Measurements from ENCODE around the gene HCN1. TPM values are rescaled to one million over a fixed set of nuclear protein-coding genes. Genes with fewer than 3 reads are reported as not detected.
"Not testable (repeated sequence)": the region's sequence is repeated elsewhere in the genome, so short reads cannot be mapped to it uniquely, and the experiment has no call there.

Gene HCN1
- total RNA-seq, 3 donors from 2014 or later: not detected

- Mint-ChIP-seq H3K27me3 (ENCODE audit: low read depth) (no peaks in the 10 kb centered on the region), H3K36me3 (ENCODE audit: insufficient read depth) (no peaks in the 10 kb centered on the region), H3K4me3 (no peak overlapping the region), H3K9me3 (peaks cover 15% of the 10 kb centered on the region), H3K4me1 (ENCODE audit: low read depth) (no peaks in the 10 kb centered on the region)
- DNase-seq (no peak), ATAC-seq (no peak)
Observed at GRCh38 chr5:45672271-45672670, 23.9 kb downstream of the HCN1 start.

GRCh38 chr5:45648744-45649143, 47.4 kb downstream of the HCN1 start:
- DNase-seq (no peak), ATAC-seq (no peak)
- peaks cover 26% of the 10 kb centered on the region for H3K9me3 Mint-ChIP-seq
- no peaks in the 10 kb centered on the region for H3K27me3 Mint-ChIP-seq (ENCODE audit: low read depth)
- no peaks in the 10 kb centered on the region for H3K36me3 Mint-ChIP-seq (ENCODE audit: insufficient read depth)
- H3K4me3 Mint-ChIP-seq: no peak overlapping the region
- no peaks in the 10 kb centered on the region for H3K4me1 Mint-ChIP-seq (ENCODE audit: low read depth)

- H3K4me3 Mint-ChIP-seq: no peak overlapping the region
- DNase-seq: no peak
- no peaks in the 10 kb centered on the region for H3K27me3 Mint-ChIP-seq (ENCODE audit: low read depth)
- H3K9me3 Mint-ChIP-seq: peaks cover 19% of the 10 kb centered on the region
- no peak for ATAC-seq
- H3K4me1 Mint-ChIP-seq (ENCODE audit: low read depth): no peaks in the 10 kb centered on the region
- H3K36me3 Mint-ChIP-seq (ENCODE audit: insufficient read depth): no peaks in the 10 kb centered on the region
Observed at GRCh38 chr5:45643056-45643455, 53.1 kb downstream of the HCN1 start.

- peaks cover 20% of the 10 kb centered on the region for H3K9me3 Mint-ChIP-seq
- no peaks in the 10 kb centered on the region for H3K4me1 Mint-ChIP-seq (ENCODE audit: low read depth)
- ATAC-seq (no peak), DNase-seq (no peak)
- no peaks in the 10 kb centered on the region for H3K36me3 Mint-ChIP-seq (ENCODE audit: insufficient read depth)
- no peaks in the 10 kb centered on the region for H3K27me3 Mint-ChIP-seq (ENCODE audit: low read depth)
- H3K4me3 Mint-ChIP-seq: no peak overlapping the region
Observed at GRCh38 chr5:45642370-45642769, 53.8 kb downstream of the HCN1 start.

GRCh38 chr5:45639040-45639439, 57.1 kb downstream of the HCN1 start:
- no peaks in the 10 kb centered on the region for H3K36me3 Mint-ChIP-seq (ENCODE audit: insufficient read depth)
- H3K27me3 Mint-ChIP-seq (ENCODE audit: low read depth): no peaks in the 10 kb centered on the region
- no peaks in the 10 kb centered on the region for H3K4me1 Mint-ChIP-seq (ENCODE audit: low read depth)
- DNase-seq (no peak), ATAC-seq (no peak)
- peaks cover 28% of the 10 kb centered on the region for H3K9me3 Mint-ChIP-seq
- no peak overlapping the region for H3K4me3 Mint-ChIP-seq

GRCh38 chr5:45627076-45627656, 69.0 kb downstream of the HCN1 start:
- ATAC-seq (no peak), DNase-seq (no peak)
- H3K9me3 Mint-ChIP-seq: peaks cover 16% of the 10 kb centered on the region
- no peaks in the 10 kb centered on the region for H3K27me3 Mint-ChIP-seq (ENCODE audit: low read depth)
- no peaks in the 10 kb centered on the region for H3K4me1 Mint-ChIP-seq (ENCODE audit: low read depth)
- H3K36me3 Mint-ChIP-seq (ENCODE audit: insufficient read depth): no peaks in the 10 kb centered on the region
- no peak overlapping the region for H3K4me3 Mint-ChIP-seq

- Mint-ChIP-seq H3K4me3 (no peak overlapping the region), H3K36me3 (ENCODE audit: insufficient read depth) (no peaks in the 10 kb centered on the region), H3K27me3 (ENCODE audit: low read depth) (no peaks in the 10 kb centered on the region), H3K4me1 (ENCODE audit: low read depth) (no peaks in the 10 kb centered on the region), H3K9me3 (peaks cover 16% of the 10 kb centered on the region)
- no peak for ATAC-seq
- DNase-seq: no peak
Observed at GRCh38 chr5:45623832-45624231, 72.3 kb downstream of the HCN1 start.

- H3K4me1 Mint-ChIP-seq (ENCODE audit: low read depth): no peaks in the 10 kb centered on the region
- DNase-seq (no peak), ATAC-seq (no peak)
- no peaks in the 10 kb centered on the region for H3K27me3 Mint-ChIP-seq (ENCODE audit: low read depth)
- H3K4me3 Mint-ChIP-seq: no peak overlapping the region
- peaks cover 24% of the 10 kb centered on the region for H3K9me3 Mint-ChIP-seq
- H3K36me3 Mint-ChIP-seq (ENCODE audit: insufficient read depth): no peaks in the 10 kb centered on the region
Observed at GRCh38 chr5:45622365-45622764, 73.8 kb downstream of the HCN1 start.

- Mint-ChIP-seq H3K36me3 (ENCODE audit: insufficient read depth) (no peaks in the 10 kb centered on the region), H3K4me3 (no peak overlapping the region), H3K27me3 (ENCODE audit: low read depth) (no peaks in the 10 kb centered on the region), H3K9me3 (peaks cover 15% of the 10 kb centered on the region), H3K4me1 (ENCODE audit: low read depth) (no peaks in the 10 kb centered on the region)
- no peak for ATAC-seq
- DNase-seq: no peak
Observed at GRCh38 chr5:45617859-45618416, 78.2 kb downstream of the HCN1 start.

GRCh38 chr5:45609661-45610060, 86.5 kb downstream of the HCN1 start:
- Mint-ChIP-seq H3K27me3 (ENCODE audit: low read depth) (no peaks in the 10 kb centered on the region), H3K4me3 (no peak overlapping the region), H3K36me3 (ENCODE audit: insufficient read depth) (no peaks in the 10 kb centered on the region), H3K4me1 (ENCODE audit: low read depth) (no peaks in the 10 kb centered on the region), H3K9me3 (peaks cover 7% of the 10 kb centered on the region)
- no peak for DNase-seq
- ATAC-seq: no peak

- Mint-ChIP-seq H3K4me1 (ENCODE audit: low read depth) (no peaks in the 10 kb centered on the region), H3K4me3 (no peak overlapping the region), H3K36me3 (ENCODE audit: insufficient read depth) (no peaks in the 10 kb centered on the region), H3K27me3 (ENCODE audit: low read depth) (no peaks in the 10 kb centered on the region), H3K9me3 (peaks cover 4% of the 10 kb centered on the region)
- ATAC-seq (no peak), DNase-seq (no peak)
Observed at GRCh38 chr5:45604092-45604491, 92.1 kb downstream of the HCN1 start.

- no peaks in the 10 kb centered on the region for H3K27me3 Mint-ChIP-seq (ENCODE audit: low read depth)
- no peak overlapping the region for H3K4me3 Mint-ChIP-seq
- ATAC-seq (no peak), DNase-seq (no peak)
- peaks cover 12% of the 10 kb centered on the region for H3K9me3 Mint-ChIP-seq
- H3K36me3 Mint-ChIP-seq (ENCODE audit: insufficient read depth): no peaks in the 10 kb centered on the region
- no peaks in the 10 kb centered on the region for H3K4me1 Mint-ChIP-seq (ENCODE audit: low read depth)
Observed at GRCh38 chr5:45601424-45601823, 94.8 kb downstream of the HCN1 start.

- no peaks in the 10 kb centered on the region for H3K4me1 Mint-ChIP-seq (ENCODE audit: low read depth)
- ATAC-seq: no peak
- no peaks in the 10 kb centered on the region for H3K36me3 Mint-ChIP-seq (ENCODE audit: insufficient read depth)
- H3K9me3 Mint-ChIP-seq: peaks cover 16% of the 10 kb centered on the region
- no peaks in the 10 kb centered on the region for H3K27me3 Mint-ChIP-seq (ENCODE audit: low read depth)
- no peak for DNase-seq
- H3K4me3 Mint-ChIP-seq: no peak overlapping the region
Observed at GRCh38 chr5:45596320-45596719, 99.9 kb downstream of the HCN1 start.

GRCh38 chr5:45586001-45586400, 110.2 kb downstream of the HCN1 start:
- H3K36me3 Mint-ChIP-seq (ENCODE audit: insufficient read depth); H3K9me3 Mint-ChIP-seq; DNase-seq; H3K4me3 Mint-ChIP-seq; H3K4me1 Mint-ChIP-seq (ENCODE audit: low read depth); H3K27me3 Mint-ChIP-seq (ENCODE audit: low read depth); ATAC-seq: not testable (repeated sequence)

- H3K36me3 Mint-ChIP-seq (ENCODE audit: insufficient read depth): no peaks in the 10 kb centered on the region
- DNase-seq (no peak), ATAC-seq (no peak)
- no peaks in the 10 kb centered on the region for H3K27me3 Mint-ChIP-seq (ENCODE audit: low read depth)
- H3K4me1 Mint-ChIP-seq (ENCODE audit: low read depth): no peaks in the 10 kb centered on the region
- peaks cover 20% of the 10 kb centered on the region for H3K9me3 Mint-ChIP-seq
- no peak overlapping the region for H3K4me3 Mint-ChIP-seq
Observed at GRCh38 chr5:45578270-45578669, 117.9 kb downstream of the HCN1 start.

All from activated T-cell treated with anti-CD3 and anti-CD28 coated beads, Interleukin-2, amount 50 U/mL, for 4 hours (primary cell).